Caco-2 (cell line): ENCODE data around the gene PTPRN2. TPM values are rescaled to one million over a fixed set of nuclear protein-coding genes. Genes with fewer than 3 reads are reported as not detected.

Source experiments
- BruUV-seq: library from RNA; stranded (reverse); fragments of 400-500 nt; replicated peaks from 2 replicates; lab custom pipeline; 2021; lab: Mats Ljungman, UMichigan
- CTCF ChIA-PET: fragments of 300-600 bp; sonication (Branson Sonifier 250); formaldehyde crosslinking; loops from one replicate; lab custom pipeline; 2022; ENCODE audit warnings: antibody characterized with exemption; lab: Charles Lee
- POLR2A ChIA-PET: fragments of 300-600 bp; sonication (Branson Sonifier 250); formaldehyde crosslinking; loops from one replicate; lab custom pipeline; 2022; ENCODE audit warnings: antibody characterized with exemption; lab: Charles Lee
- DNase-seq, 2 experiments: peaks; one replicate each; pipeline versions ENCODE4 v3.0.0 to v3.0.0-alpha.2; 2020 to 2022
- H3K27me3 ChIP-seq: replicated peaks from 2 replicates; pipeline ENCODE4 v1.6.0; 2011; ENCODE audit warnings: low read length; ENCODE audit not compliant: control insufficient read depth, insufficient read depth
- H3K36me3 ChIP-seq: 2 replicates; pipeline ENCODE4 v1.5.1; 2011; ENCODE audit warnings: low read length; ENCODE audit not compliant: control insufficient read depth, insufficient read depth
- H3K4me1 ChIP-seq: fragments of 250-450 bp; sonication (Bioruptor Pico); 2 replicates; pipeline ENCODE4 v1.5.1; 2020; ENCODE audit warnings: mild to moderate bottlenecking
- H3K4me3 ChIP-seq: 2 replicates; pipeline ENCODE4 v1.5.1; 2011; ENCODE audit warnings: low read depth, mild to moderate bottlenecking, control low read depth, low read length
- H3K9me3 ChIP-seq: fragments of 250-450 bp; sonication (Bioruptor Pico); 2 replicates; pipeline ENCODE4 v1.5.1; 2020; ENCODE audit warnings: mild to moderate bottlenecking, moderate library complexity
- H3K27ac Mint-ChIP-seq: one replicate; pipeline ENCODE4 v1.8.0; 2022; ENCODE audit warnings: mixed read lengths; ENCODE audit not compliant: unreplicated experiment
- H3K27me3 Mint-ChIP-seq: one replicate; pipeline ENCODE4 v1.8.0; 2022; ENCODE audit warnings: mixed read lengths; ENCODE audit not compliant: insufficient read depth, unreplicated experiment
- H3K36me3 Mint-ChIP-seq: one replicate; pipeline ENCODE4 v1.8.0; 2022; ENCODE audit warnings: mild to moderate bottlenecking, mixed read lengths; ENCODE audit not compliant: insufficient read depth, unreplicated experiment
- H3K4me1 Mint-ChIP-seq: one replicate; pipeline ENCODE4 v1.8.0; 2022; ENCODE audit warnings: low read depth, mixed read lengths; ENCODE audit not compliant: unreplicated experiment
- H3K4me3 Mint-ChIP-seq: one replicate; pipeline ENCODE4 v1.8.0; 2022; ENCODE audit warnings: mild to moderate bottlenecking, moderate library complexity, mixed read lengths; ENCODE audit not compliant: unreplicated experiment
- H3K9me3 Mint-ChIP-seq: one replicate; pipeline ENCODE4 v1.8.0; 2022; ENCODE audit warnings: mixed read lengths; ENCODE audit not compliant: unreplicated experiment
- intact Hi-C: fragments of 100-400 bp; cut with micrococcal nuclease; formaldehyde crosslinking; loops from one replicate; pipeline ENCODE4 v1.10.0; 2022; ENCODE audit not compliant: unreplicated experiment
- total RNA-seq: library from RNA; stranded (reverse); gene quantifications from 2 replicates; pipeline ENCODE4 v1.2.3, GENCODE V29; 2022
- TF ChIP-seq, protein P1 (sequence below), 2 experiments: fragments of 200-600 bp in 1 of 2; IDR thresholded peaks; 1 replicate in 1 of 2; 2 replicates in 1 of 2; pipeline versions ENCODE4 v1.5.1 to v1.8.0; 2011 to 2022; ENCODE audit warnings: antibody characterized with exemption in 1 of 2, control low read depth in 1 of 2, inconsistent platforms in 1 of 2, low read depth in 1 of 2, low read length in 1 of 2, mild to moderate bottlenecking in 1 of 2, moderate library complexity in 1 of 2; ENCODE audit not compliant: insufficient read depth in 1 of 2, severe bottlenecking in 1 of 2, unreplicated experiment in 1 of 2

Gene PTPRN2
- total RNA-seq, 1 experiment from 2014 or later, result 1.4 TPM

DNA sequence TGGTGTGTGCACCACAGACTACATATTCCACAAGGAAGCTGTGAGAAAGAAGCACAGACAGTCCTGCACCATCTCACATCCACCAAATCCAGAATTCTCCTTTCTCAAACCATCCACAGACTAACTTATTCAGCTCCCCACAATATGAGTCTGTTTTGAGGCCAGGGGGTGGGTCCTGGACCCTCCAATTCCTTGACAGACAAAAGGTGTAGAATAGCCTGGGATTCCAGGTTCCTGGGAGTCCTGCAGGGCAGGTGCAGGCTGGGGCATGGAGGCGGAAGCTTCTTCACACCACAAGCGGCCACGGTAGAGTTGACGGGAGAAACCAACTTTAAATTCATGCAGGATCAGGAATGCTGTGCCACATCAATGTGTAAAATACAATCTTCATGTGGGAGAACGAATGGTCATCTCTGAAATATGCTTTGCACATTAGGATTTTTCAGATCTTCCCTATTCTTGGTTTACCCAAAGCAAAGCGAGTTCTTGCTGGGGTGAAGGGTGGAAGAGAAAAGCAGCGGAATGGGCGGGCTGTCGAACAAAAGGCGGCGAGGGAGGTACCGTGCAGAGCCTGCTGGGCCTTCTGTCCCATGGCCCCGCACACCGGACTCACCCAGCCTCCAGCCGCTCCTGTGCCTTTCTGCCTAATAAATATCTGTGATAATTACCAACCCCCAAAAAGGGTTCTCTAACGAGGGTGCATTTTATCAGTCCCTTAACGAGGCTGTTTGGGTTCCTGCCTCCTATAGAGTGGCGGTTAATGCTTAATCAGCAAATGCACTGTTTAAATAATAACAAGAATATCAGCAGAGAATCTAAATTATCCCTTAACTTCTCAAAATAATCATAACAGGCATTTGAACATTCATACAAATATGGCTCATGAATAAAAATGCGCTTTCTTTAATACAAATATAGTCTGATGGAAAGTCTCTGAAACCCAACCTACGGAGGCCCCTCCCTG is 736.9 kb downstream of the PTPRN2 start:
- H3K27ac Mint-ChIP-seq, result no peak overlapping the region
- H3K4me1 Mint-ChIP-seq, result no peaks in the 10 kb centered on the region
- H3K36me3 Mint-ChIP-seq, result no peaks in the 10 kb centered on the region
- H3K9me3 ChIP-seq, result no peaks in the 10 kb centered on the region
- H3K27me3 Mint-ChIP-seq, result no peaks in the 10 kb centered on the region
- BruUV-seq, result no TSS peak
- no peak for DNase-seq
- POLR2A ChIA-PET, result no interaction called here
- H3K36me3 ChIP-seq, result no peaks in the 10 kb centered on the region
- no peaks in the 10 kb centered on the region for H3K9me3 Mint-ChIP-seq
- CTCF ChIA-PET, result no interaction called here
- no peak overlapping the region for H3K4me3 ChIP-seq
- TF ChIP-seq, protein P1, sequence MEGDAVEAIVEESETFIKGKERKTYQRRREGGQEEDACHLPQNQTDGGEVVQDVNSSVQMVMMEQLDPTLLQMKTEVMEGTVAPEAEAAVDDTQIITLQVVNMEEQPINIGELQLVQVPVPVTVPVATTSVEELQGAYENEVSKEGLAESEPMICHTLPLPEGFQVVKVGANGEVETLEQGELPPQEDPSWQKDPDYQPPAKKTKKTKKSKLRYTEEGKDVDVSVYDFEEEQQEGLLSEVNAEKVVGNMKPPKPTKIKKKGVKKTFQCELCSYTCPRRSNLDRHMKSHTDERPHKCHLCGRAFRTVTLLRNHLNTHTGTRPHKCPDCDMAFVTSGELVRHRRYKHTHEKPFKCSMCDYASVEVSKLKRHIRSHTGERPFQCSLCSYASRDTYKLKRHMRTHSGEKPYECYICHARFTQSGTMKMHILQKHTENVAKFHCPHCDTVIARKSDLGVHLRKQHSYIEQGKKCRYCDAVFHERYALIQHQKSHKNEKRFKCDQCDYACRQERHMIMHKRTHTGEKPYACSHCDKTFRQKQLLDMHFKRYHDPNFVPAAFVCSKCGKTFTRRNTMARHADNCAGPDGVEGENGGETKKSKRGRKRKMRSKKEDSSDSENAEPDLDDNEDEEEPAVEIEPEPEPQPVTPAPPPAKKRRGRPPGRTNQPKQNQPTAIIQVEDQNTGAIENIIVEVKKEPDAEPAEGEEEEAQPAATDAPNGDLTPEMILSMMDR (IDR thresholded peaks at IDR 0.05; ENCODE audit: insufficient read depth in 1 of 2, low read depth in 1 of 2, low read length in 1 of 2, severe bottlenecking in 1 of 2, unreplicated experiment in 1 of 2), result no peak
- no peaks in the 10 kb centered on the region for H3K4me1 ChIP-seq
- intact Hi-C loops, result no loop called here
- H3K4me3 Mint-ChIP-seq, result no peak overlapping the region
- H3K27me3 ChIP-seq, result no peaks in the 10 kb centered on the region

DNA sequence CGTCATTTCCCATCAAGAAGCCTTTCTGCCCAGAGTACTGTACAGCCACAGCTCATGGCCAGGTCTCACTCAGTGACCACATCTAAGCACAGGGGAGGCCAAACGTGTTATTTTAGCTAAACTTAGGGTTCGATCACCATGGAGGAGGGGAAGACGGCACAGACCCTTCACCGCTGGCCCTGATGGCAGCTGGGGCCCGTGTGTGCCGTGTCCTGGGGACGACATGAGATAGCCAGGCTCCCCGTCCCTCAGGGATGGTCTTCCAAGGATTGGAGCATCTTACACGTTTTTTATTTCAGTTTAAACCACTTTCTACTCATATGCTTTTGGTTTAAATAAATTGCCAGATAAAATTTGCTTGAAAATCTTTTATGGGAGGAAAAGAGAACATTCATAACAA is 737.9 kb downstream of the PTPRN2 start:
- Histone ChIP-seq H3K4me3 (no peak overlapping the region), H3K27me3 (no peaks in the 10 kb centered on the region), H3K9me3 (no peaks in the 10 kb centered on the region), H3K4me1 (no peaks in the 10 kb centered on the region), H3K36me3 (no peaks in the 10 kb centered on the region)
- ChIA-PET CTCF (no interaction called here), POLR2A (no interaction called here)
- no TSS peak for BruUV-seq
- DNase-seq, result no peak
- TF ChIP-seq, protein P1 (IDR thresholded peaks at IDR 0.05; ENCODE audit: insufficient read depth in 1 of 2, low read depth in 1 of 2, low read length in 1 of 2, severe bottlenecking in 1 of 2, unreplicated experiment in 1 of 2), result no peak
- intact Hi-C loops, result no loop called here
- no peak overlapping the region for H3K4me3 Mint-ChIP-seq
- H3K4me1 Mint-ChIP-seq, result no peaks in the 10 kb centered on the region
- H3K27ac Mint-ChIP-seq, result no peak overlapping the region
- H3K9me3 Mint-ChIP-seq, result no peaks in the 10 kb centered on the region
- no peaks in the 10 kb centered on the region for H3K27me3 Mint-ChIP-seq
- H3K36me3 Mint-ChIP-seq, result no peaks in the 10 kb centered on the region

DNA sequence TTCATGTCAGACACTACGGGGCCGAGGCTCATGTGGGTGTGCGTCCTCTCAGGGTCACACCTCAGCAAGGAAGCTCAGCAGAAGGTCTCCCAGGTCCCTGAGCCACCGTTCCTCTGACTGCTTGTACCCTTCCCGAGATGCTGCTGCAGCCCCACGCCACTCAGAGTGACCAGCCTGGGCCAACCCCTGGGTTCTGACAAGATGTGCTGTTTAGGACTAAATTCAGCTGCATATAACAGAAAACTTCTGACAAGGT is 738.4 kb downstream of the PTPRN2 start:
- ChIA-PET POLR2A (no interaction called here), CTCF (no interaction called here)
- Histone ChIP-seq H3K4me1 (no peaks in the 10 kb centered on the region), H3K4me3 (no peak overlapping the region), H3K9me3 (no peaks in the 10 kb centered on the region), H3K27me3 (no peaks in the 10 kb centered on the region), H3K36me3 (no peaks in the 10 kb centered on the region)
- BruUV-seq, result no TSS peak
- DNase-seq, result no peak
- Mint-ChIP-seq H3K36me3 (no peaks in the 10 kb centered on the region), H3K4me1 (no peaks in the 10 kb centered on the region), H3K27ac (no peak overlapping the region), H3K4me3 (no peak overlapping the region), H3K9me3 (no peaks in the 10 kb centered on the region), H3K27me3 (no peaks in the 10 kb centered on the region)
- intact Hi-C loops, result no loop called here
- TF ChIP-seq, protein P1 (IDR thresholded peaks at IDR 0.05; ENCODE audit: insufficient read depth in 1 of 2, low read depth in 1 of 2, low read length in 1 of 2, severe bottlenecking in 1 of 2, unreplicated experiment in 1 of 2), result no peak
